Common myeloid progenitor, CD34-positive (primary cell): ENCODE results near the gene CAMK1D.

ENCODE experiments used
- CTCF ChIA-PET: fragments of 350-600 bp; sonication (Branson Sonifier 250); formaldehyde crosslinking; loops from one replicate; lab custom pipeline; 2021; ENCODE audit warnings: antibody characterized with exemption; lab: Charles Lee
- POLR2A ChIA-PET: fragments of 350-600 bp; sonication (Branson Sonifier 250); formaldehyde crosslinking; loops from one replicate; lab custom pipeline; 2021; ENCODE audit warnings: antibody characterized with exemption; lab: Charles Lee
- DNase-seq, 3 donors: peaks; one replicate each; pipeline versions ENCODE4 v3.0.0 to v3.0.0-alpha.2; 2013
- H3K27ac ChIP-seq, 2 experiments: 1 replicate in 1 of 2; 2 replicates in 1 of 2; pipeline ENCODE4 v1.7.0; 2013; ENCODE audit warnings: inconsistent platforms in 2 of 2, low read length in 2 of 2, mild to moderate bottlenecking in 2 of 2, low read depth in 1 of 2, moderate library complexity in 1 of 2; ENCODE audit not compliant: severe bottlenecking in 2 of 2, insufficient read depth in 1 of 2, poor library complexity in 1 of 2
- H3K27me3 ChIP-seq, 5 experiments: replicated peaks in 2 of 5; 1 replicate in 3 of 5; 2 replicates in 2 of 5; pipeline versions ENCODE4 v1.6.1 to v1.7.0; 2013; ENCODE audit warnings: low read length in 4 of 5, mild to moderate bottlenecking in 2 of 5, moderate library complexity in 2 of 5, inconsistent platforms in 1 of 5; ENCODE audit not compliant: insufficient read depth in 5 of 5, control insufficient read depth in 4 of 5
- H3K36me3 ChIP-seq, 4 experiments: 1 replicate in 2 of 4; 2 replicates in 2 of 4; pipeline versions ENCODE4 v1.6.1 to v1.7.0; 2013; ENCODE audit warnings: low read length in 3 of 4, control low read depth in 1 of 4, mild to moderate bottlenecking in 1 of 4; ENCODE audit not compliant: control insufficient read depth in 4 of 4, insufficient read depth in 4 of 4
- H3K4me1 ChIP-seq, 4 experiments: 1 replicate in 3 of 4; 2 replicates in 1 of 4; pipeline versions ENCODE4 v1.6.1 to v1.7.1; 2013; ENCODE audit warnings: low read length in 3 of 4, mild to moderate bottlenecking in 3 of 4, control low read depth in 1 of 4, inconsistent platforms in 1 of 4, moderate library complexity in 1 of 4; ENCODE audit not compliant: control insufficient read depth in 4 of 4, insufficient read depth in 4 of 4; ENCODE audit errors: control extremely low read depth in 1 of 4
- H3K4me3 ChIP-seq, 7 experiments: 1 replicate in 4 of 7; 2 replicates in 3 of 7; pipeline versions ENCODE4 v1.5.1 to v1.7.0; 2013; ENCODE audit warnings: mild to moderate bottlenecking in 7 of 7, low read length in 6 of 7, moderate library complexity in 6 of 7, inconsistent platforms in 2 of 7, low read depth in 2 of 7, control low read depth in 1 of 7; ENCODE audit not compliant: insufficient read depth in 4 of 7, control insufficient read depth in 1 of 7; ENCODE audit errors: extremely low read depth in 1 of 7
- H3K9me3 ChIP-seq, 5 experiments: 1 replicate in 4 of 5; 2 replicates in 1 of 5; pipeline versions ENCODE4 v1.6.1 to v1.7.1; 2013; ENCODE audit warnings: low read length in 4 of 5, mild to moderate bottlenecking in 2 of 5, inconsistent platforms in 1 of 5, low read depth in 1 of 5, moderate library complexity in 1 of 5; ENCODE audit not compliant: control insufficient read depth in 4 of 5, insufficient read depth in 2 of 5; ENCODE audit errors: control extremely low read depth in 1 of 5
- WGBS: methylation state at CpG from one replicate; pipeline ENCODE4 v1.1.5; 2013; ENCODE audit not compliant: insufficient coverage; 5-methylcytosine and 5-hydroxymethylcytosine counted together

CAMK1D gene

GRCh38 chr10:12614177-12614995 lies 265.0 kb downstream of the CAMK1D start:
- ChIA-PET CTCF (no interaction called here), POLR2A (no interaction called here)
- DNase-seq: no peak
- H3K36me3 ChIP-seq: no peaks in the 10 kb centered on the region
- 100% methylated on average over 4 of the region's 9 CpGs for WGBS
- H3K9me3 ChIP-seq: no peaks in the 10 kb centered on the region
- H3K27me3 ChIP-seq: no peaks in the 10 kb centered on the region
- H3K27ac ChIP-seq: no peak overlapping the region
- peaks cover 0 to 6% (median 5%) of the 10 kb centered on the region in 4 experiments for H3K4me1 ChIP-seq
- no peak overlapping the region for H3K4me3 ChIP-seq

- H3K4me1 ChIP-seq: peaks cover 0 to 6% (median 5%) of the 10 kb centered on the region in 4 experiments
- ChIA-PET CTCF (interaction anchor here (0.7 to 0.8 kb wide), 2 partner anchors 351 to 1564 kb away, joined by 3 read pairs; no protein-coding TSS in a partner anchor), POLR2A (no interaction called here)
- DNase-seq: no peak
- H3K9me3 ChIP-seq: no peaks in the 10 kb centered on the region
- no peak overlapping the region for H3K4me3 ChIP-seq
- H3K27me3 ChIP-seq: no peaks in the 10 kb centered on the region
- 100% methylated on average over 16 of the region's 17 CpGs for WGBS
- no peak overlapping the region for H3K27ac ChIP-seq
- H3K36me3 ChIP-seq: no peaks in the 10 kb centered on the region
These were observed 266.2 kb downstream of the CAMK1D start for GRCh38 chr10:12615296-12616220.

GRCh38 chr10:12617191-12618175 lies 268.1 kb downstream of the CAMK1D start:
- POLR2A ChIA-PET: no interaction called here
- Histone ChIP-seq H3K4me3 (peak overlapping the region in 1 of 7 experiments; percentile 10), H3K4me1 (peaks cover 0 to 6% (median 5%) of the 10 kb centered on the region in 4 experiments), H3K27me3 (no peaks in the 10 kb centered on the region), H3K36me3 (no peaks in the 10 kb centered on the region), H3K27ac (no peak overlapping the region), H3K9me3 (peaks cover 0 to 2% (median 0%) of the 10 kb centered on the region in 5 experiments)
- CTCF ChIA-PET: interaction anchor here (0.9 kb wide), 1 partner anchor 109 kb away, joined by 3 read pairs; no protein-coding TSS in a partner anchor
- WGBS: 78% methylated on average over 9 of the region's 15 CpGs
- peak in 2 of 3 donors; percentile 14 to 22 for DNase-seq

GRCh38 chr10:12622016-12622415 lies 272.7 kb downstream of the CAMK1D start:
- CTCF ChIA-PET: no interaction called here

GRCh38 chr10:12622691-12623090 lies 273.3 kb downstream of the CAMK1D start:
- WGBS: 93% methylated on average over 8 of the region's 11 CpGs
- POLR2A ChIA-PET: no interaction called here
- CTCF ChIA-PET: no interaction called here
- H3K27me3 ChIP-seq: no peaks in the 10 kb centered on the region
- H3K36me3 ChIP-seq: peaks cover 0 to 5% (median 0%) of the 10 kb centered on the region in 4 experiments
- no peak overlapping the region for H3K4me3 ChIP-seq
- H3K27ac ChIP-seq: no peak overlapping the region
- peaks cover 0 to 2% (median 0%) of the 10 kb centered on the region in 5 experiments for H3K9me3 ChIP-seq
- no peak for DNase-seq
- no peaks in the 10 kb centered on the region for H3K4me1 ChIP-seq

More at GRCh38 chr10:12622016-12622415, 272.7 kb downstream of the CAMK1D start:
- H3K4me3 ChIP-seq: no peak overlapping the region
- no peak overlapping the region for H3K27ac ChIP-seq
- H3K4me1 ChIP-seq: peaks cover 0 to 6% (median 4%) of the 10 kb centered on the region in 4 experiments
- POLR2A ChIA-PET: no interaction called here
- no peak for DNase-seq
- no peaks in the 10 kb centered on the region for H3K27me3 ChIP-seq
- peaks cover 0 to 2% (median 0%) of the 10 kb centered on the region in 5 experiments for H3K9me3 ChIP-seq
- H3K36me3 ChIP-seq: peaks cover 0 to 5% (median 0%) of the 10 kb centered on the region in 4 experiments
- 92% methylated on average over 2 of the region's 5 CpGs for whole genome bisulfite sequencing

- CTCF ChIA-PET: no interaction called here
- Histone ChIP-seq H3K9me3 (peaks cover 0 to 2% (median 0%) of the 10 kb centered on the region in 5 experiments), H3K27me3 (no peaks in the 10 kb centered on the region), H3K4me1 (no peaks in the 10 kb centered on the region), H3K36me3 (peaks cover 0 to 5% (median 0%) of the 10 kb centered on the region in 4 experiments), H3K27ac (no peak overlapping the region), H3K4me3 (no peak overlapping the region)
- DNase-seq: no peak
- POLR2A ChIA-PET: no interaction called here
- WGBS: 96% methylated on average over 10 of the region's 12 CpGs
These were observed 276.2 kb downstream of the CAMK1D start for GRCh38 chr10:12625393-12626023.
